Measurements from ENCODE around the gene NCSTN.
A peak's percentile ranks its signal among the peaks of the same experiment; 100 is the strongest.

NCSTN gene

DNA sequence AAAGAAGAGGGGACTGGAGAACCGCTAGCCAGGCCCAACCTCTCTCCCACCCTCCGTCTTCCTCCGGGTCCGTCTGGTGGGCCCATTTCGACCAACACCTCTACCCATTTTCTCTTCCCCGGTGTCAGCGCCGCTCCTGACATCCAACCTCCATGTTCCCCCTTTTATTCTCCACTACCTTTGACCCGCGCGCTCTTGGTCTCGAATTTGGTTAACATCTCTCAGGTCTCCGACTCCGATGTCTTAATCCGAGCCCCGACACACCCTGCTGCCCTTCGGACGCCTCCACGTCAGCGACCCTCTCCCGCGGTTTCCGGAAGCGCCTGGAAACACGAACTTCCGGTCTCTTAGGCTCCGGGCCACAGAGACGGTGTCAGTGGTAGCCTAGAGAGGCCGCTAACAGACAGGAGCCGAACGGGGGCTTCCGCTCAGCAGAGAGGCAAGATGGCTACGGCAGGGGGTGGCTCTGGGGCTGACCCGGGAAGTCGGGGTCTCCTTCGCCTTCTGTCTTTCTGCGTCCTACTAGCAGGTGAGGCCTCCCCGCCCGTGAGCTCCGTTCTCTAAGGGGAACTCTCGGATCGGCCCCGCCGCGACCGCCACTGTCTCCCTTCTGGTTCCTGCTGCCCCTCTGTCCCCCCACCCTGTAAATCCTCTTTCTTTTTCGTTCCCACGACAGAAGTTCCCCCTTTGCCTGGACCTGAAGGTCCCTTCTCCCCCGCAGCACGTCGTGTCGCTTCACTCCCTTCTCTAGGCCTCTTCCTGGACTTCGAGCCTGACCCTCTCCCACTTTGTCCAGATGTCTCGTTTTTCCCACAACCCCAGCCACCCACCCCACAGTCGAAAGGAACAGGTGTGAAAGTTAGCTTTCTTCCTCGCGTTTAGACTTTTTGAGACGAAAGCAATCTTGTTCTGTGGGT is at the start of gene NCSTN, which contains the start of gene COPA:
Gene NCSTN, plus strand, starts transcription at position 431 of the 917 bp plus-strand sequence. Its CDS starts 14 bp downstream, at position 445.
Gene COPA, minus strand, starts transcription at position 298 of the 917 bp plus-strand sequence. Its CDS starts 80 bp downstream, at position 218.
- peaks cover 20% of the 10 kb centered on the region for H3K36me3 ChIP-seq (ENCODE audit: control insufficient read depth, insufficient read depth, low read length)
- no peaks in the 10 kb centered on the region for H3K9me3 ChIP-seq (ENCODE audit: control insufficient read depth, insufficient read depth, low read length)
- peak within 1 kb of the TSS; percentile 90 for H3K4me3 ChIP-seq (ENCODE audit: low read depth, low read length)
- H3K27me3 ChIP-seq (ENCODE audit: control insufficient read depth, insufficient read depth, low read length): no peaks in the 10 kb centered on the region
- peaks cover 2% of the 10 kb centered on the region for H3K4me1 ChIP-seq (ENCODE audit: control insufficient read depth, insufficient read depth, low read length)
- peak within 1 kb of the TSS; percentile 98 for H3K9ac ChIP-seq (ENCODE audit: low read depth, low read length)

DNA sequence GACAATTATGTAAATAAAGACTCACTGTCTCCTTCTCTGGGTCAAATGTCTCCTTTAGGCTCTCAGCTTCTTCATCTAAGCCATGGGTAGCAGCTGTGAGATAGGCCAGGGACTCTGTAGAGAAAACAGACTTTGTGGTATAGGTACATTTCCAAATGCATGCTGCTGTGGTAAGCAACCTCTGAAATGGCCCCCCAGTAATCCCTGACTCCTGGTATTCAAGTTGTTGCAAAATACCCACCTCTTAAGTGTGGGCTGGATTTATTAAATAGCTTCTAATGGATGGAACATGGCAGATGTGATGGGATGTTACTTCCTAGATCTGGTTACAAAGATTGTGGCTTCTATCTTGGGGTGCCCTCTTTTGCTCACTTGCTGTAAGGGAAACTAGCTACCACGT is 47.1 kb upstream of the NCSTN start:
- no peak overlapping the region for H3K4me3 ChIP-seq (ENCODE audit: low read depth, low read length)
- H3K9ac ChIP-seq (ENCODE audit: low read depth, low read length): no peak overlapping the region
- H3K9me3 ChIP-seq (ENCODE audit: control insufficient read depth, insufficient read depth, low read length): no peaks in the 10 kb centered on the region
- H3K4me1 ChIP-seq (ENCODE audit: control insufficient read depth, insufficient read depth, low read length): no peaks in the 10 kb centered on the region
- peaks cover 69% of the 10 kb centered on the region for H3K36me3 ChIP-seq (ENCODE audit: control insufficient read depth, insufficient read depth, low read length)
- no peaks in the 10 kb centered on the region for H3K27me3 ChIP-seq (ENCODE audit: control insufficient read depth, insufficient read depth, low read length)

DNA sequence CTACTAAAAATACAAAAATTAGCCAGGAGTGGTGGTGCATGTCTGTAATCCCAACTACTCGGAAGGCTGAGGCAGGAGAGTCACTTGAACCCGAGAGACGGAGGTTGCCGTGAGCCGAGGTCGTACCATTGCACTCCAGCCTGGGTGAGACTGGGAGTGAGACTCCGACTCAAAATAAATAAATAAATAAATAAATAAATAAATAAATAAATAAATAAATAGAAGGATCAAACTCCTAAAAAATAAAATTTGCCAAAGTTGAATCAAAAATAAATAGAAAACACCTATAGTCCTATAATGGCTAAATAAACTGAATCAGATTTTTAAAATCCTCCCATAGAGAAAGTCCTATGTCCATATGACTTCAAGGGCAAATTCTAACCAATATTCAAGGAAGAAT is 43.0 kb upstream of the NCSTN start:
- no peak overlapping the region for H3K4me3 ChIP-seq (ENCODE audit: low read depth, low read length)
- no peaks in the 10 kb centered on the region for H3K9me3 ChIP-seq (ENCODE audit: control insufficient read depth, insufficient read depth, low read length)
- H3K27me3 ChIP-seq (ENCODE audit: control insufficient read depth, insufficient read depth, low read length): no peaks in the 10 kb centered on the region
- H3K36me3 ChIP-seq (ENCODE audit: control insufficient read depth, insufficient read depth, low read length): peaks cover 46% of the 10 kb centered on the region
- H3K9ac ChIP-seq (ENCODE audit: low read depth, low read length): no peak overlapping the region
- H3K4me1 ChIP-seq (ENCODE audit: control insufficient read depth, insufficient read depth, low read length): no peaks in the 10 kb centered on the region

DNA sequence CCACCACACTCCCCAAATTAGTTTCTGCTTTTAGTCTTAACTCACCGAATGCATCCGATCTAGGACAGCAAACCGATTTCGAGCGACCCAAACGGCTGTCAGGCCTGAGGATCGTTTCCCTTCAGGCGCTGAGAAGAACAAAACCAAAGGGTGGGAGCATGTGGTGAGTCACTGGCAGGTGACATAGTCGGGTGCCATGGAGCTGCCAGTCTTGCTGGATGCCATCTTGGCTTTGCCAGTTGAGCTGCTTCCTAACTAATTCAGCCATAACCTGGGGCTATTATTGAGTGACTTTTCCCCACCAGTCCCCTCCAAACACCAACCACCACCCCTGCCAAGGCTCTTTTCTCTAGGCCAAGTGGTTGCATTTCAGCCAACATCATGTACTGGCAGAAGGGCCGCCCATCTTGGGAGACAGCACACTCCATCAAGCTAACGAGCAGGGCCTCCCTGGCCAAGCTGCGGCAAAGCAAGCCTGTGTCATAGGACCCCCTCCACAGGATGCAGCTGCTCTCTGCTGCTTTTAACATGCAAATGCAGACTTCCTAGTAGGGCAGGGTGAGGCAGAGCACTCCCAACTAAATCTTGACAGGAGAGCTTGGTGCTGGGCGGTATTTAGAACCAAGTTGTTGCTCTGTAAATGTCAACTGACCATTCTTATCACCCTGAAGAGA is 35.9 kb upstream of the NCSTN start:
- Histone ChIP-seq H3K27me3 (ENCODE audit: control insufficient read depth, insufficient read depth, low read length) (no peaks in the 10 kb centered on the region), H3K4me1 (ENCODE audit: control insufficient read depth, insufficient read depth, low read length) (peaks cover 18% of the 10 kb centered on the region), H3K9me3 (ENCODE audit: control insufficient read depth, insufficient read depth, low read length) (no peaks in the 10 kb centered on the region), H3K4me3 (ENCODE audit: low read depth, low read length) (peak overlapping the region; percentile 5), H3K9ac (ENCODE audit: low read depth, low read length) (no peak overlapping the region), H3K36me3 (ENCODE audit: control insufficient read depth, insufficient read depth, low read length) (peaks cover 56% of the 10 kb centered on the region)

DNA sequence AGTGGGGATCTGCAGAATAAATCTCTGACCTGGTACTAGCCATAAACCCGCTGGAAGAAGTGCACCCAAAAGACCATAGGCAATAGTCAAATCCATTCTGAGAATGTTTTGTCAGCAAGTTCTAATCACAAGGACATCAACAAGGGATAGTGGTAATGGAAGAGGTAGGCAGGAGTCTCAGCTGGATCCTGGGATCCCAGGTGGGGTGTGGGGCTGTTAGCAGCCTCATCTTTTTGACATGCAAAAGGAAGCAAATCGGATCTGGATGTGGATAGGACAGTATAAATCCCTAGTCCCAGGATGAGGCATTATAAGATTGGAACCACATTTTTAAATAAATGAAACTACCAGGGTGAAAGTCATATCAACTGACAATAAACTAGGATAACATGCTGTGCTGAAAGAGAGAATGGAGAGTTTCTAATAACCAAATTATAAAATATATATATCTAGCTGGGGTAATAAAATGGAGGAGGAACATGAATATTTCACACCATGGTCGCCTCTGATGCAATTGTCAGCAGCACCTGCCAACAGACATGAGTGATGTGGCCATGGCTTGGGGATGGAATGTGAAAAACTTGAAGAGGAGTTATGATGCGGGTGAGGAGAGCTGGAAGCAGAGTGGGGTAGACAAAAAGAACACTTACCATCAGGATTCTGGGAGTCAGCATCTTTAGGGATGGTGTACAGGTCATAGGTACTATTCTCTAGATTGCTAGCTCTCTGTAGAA is 34.6 kb upstream of the NCSTN start:
- no peaks in the 10 kb centered on the region for H3K9me3 ChIP-seq (ENCODE audit: control insufficient read depth, insufficient read depth, low read length)
- H3K36me3 ChIP-seq (ENCODE audit: control insufficient read depth, insufficient read depth, low read length): peaks cover 65% of the 10 kb centered on the region
- H3K4me3 ChIP-seq (ENCODE audit: low read depth, low read length): no peak overlapping the region
- H3K9ac ChIP-seq (ENCODE audit: low read depth, low read length): no peak overlapping the region
- no peaks in the 10 kb centered on the region for H3K27me3 ChIP-seq (ENCODE audit: control insufficient read depth, insufficient read depth, low read length)
- peaks cover 18% of the 10 kb centered on the region for H3K4me1 ChIP-seq (ENCODE audit: control insufficient read depth, insufficient read depth, low read length)

DNA sequence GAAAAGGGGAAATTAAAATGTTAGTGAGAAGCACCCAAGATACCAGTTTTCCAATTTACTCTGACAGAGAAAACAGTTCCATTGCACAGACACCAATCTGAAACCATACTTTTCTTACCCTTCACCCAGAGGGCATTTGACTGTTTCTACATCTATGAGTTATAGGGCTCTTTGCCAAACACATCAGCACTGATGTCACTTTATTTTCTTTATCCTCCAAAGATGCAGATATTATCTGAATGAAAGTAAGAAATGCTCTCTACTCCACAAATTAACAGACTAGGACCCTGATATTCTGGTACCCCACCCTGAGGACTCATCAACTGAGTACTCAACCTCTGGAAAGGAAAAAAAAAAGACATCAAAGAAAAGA is 34.0 kb upstream of the NCSTN start:
- H3K4me3 ChIP-seq (ENCODE audit: low read depth, low read length): no peak overlapping the region
- peaks cover 18% of the 10 kb centered on the region for H3K4me1 ChIP-seq (ENCODE audit: control insufficient read depth, insufficient read depth, low read length)
- H3K9me3 ChIP-seq (ENCODE audit: control insufficient read depth, insufficient read depth, low read length): no peaks in the 10 kb centered on the region
- H3K9ac ChIP-seq (ENCODE audit: low read depth, low read length): no peak overlapping the region
- H3K27me3 ChIP-seq (ENCODE audit: control insufficient read depth, insufficient read depth, low read length): no peaks in the 10 kb centered on the region
- peaks cover 66% of the 10 kb centered on the region for H3K36me3 ChIP-seq (ENCODE audit: control insufficient read depth, insufficient read depth, low read length)

DNA sequence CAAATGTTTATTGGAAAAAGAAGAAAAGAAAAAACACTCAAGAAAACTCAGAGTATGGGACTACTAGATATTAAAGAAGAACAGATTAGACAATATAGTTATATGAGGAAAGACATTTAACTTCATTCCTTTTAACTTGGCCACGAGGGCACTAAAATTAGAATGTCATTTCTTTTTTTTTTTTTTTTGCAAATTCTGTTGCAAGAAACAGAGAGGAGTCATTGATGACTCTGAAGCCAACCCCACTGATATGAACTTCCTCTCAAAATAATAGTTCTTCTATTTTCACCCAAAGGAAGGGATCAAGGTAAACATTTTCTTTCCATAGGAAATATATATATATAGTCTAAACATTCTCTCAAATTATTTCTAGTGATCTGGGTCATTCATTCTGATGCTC is 33.6 kb upstream of the NCSTN start:
- Histone ChIP-seq H3K36me3 (ENCODE audit: control insufficient read depth, insufficient read depth, low read length) (peaks cover 64% of the 10 kb centered on the region), H3K9me3 (ENCODE audit: control insufficient read depth, insufficient read depth, low read length) (no peaks in the 10 kb centered on the region), H3K4me3 (ENCODE audit: low read depth, low read length) (no peak overlapping the region), H3K4me1 (ENCODE audit: control insufficient read depth, insufficient read depth, low read length) (peaks cover 18% of the 10 kb centered on the region), H3K9ac (ENCODE audit: low read depth, low read length) (no peak overlapping the region), H3K27me3 (ENCODE audit: control insufficient read depth, insufficient read depth, low read length) (no peaks in the 10 kb centered on the region)

DNA sequence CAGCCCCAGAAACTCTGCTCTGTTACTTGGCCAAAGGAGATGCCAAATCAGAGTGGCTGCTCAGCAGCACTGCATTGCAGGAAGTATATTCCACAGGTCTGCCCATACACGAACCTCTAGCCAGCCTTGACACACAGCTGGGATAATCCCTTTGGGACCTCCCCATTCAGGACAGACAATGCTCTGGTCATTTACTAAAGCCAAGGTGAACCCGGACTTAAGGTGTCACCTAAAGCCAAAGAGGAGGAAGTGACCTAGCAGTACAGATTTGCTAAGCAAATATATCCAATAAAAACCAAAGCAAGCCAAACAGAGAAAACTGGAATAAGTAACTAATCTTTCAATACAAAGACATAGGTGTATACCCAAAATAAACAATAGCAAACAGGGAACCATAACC is 27.8 kb upstream of the NCSTN start:
- no peaks in the 10 kb centered on the region for H3K27me3 ChIP-seq (ENCODE audit: control insufficient read depth, insufficient read depth, low read length)
- no peaks in the 10 kb centered on the region for H3K4me1 ChIP-seq (ENCODE audit: control insufficient read depth, insufficient read depth, low read length)
- no peaks in the 10 kb centered on the region for H3K9me3 ChIP-seq (ENCODE audit: control insufficient read depth, insufficient read depth, low read length)
- H3K4me3 ChIP-seq (ENCODE audit: low read depth, low read length): no peak overlapping the region
- H3K36me3 ChIP-seq (ENCODE audit: control insufficient read depth, insufficient read depth, low read length): peaks cover 43% of the 10 kb centered on the region
- no peak overlapping the region for H3K9ac ChIP-seq (ENCODE audit: low read depth, low read length)

DNA sequence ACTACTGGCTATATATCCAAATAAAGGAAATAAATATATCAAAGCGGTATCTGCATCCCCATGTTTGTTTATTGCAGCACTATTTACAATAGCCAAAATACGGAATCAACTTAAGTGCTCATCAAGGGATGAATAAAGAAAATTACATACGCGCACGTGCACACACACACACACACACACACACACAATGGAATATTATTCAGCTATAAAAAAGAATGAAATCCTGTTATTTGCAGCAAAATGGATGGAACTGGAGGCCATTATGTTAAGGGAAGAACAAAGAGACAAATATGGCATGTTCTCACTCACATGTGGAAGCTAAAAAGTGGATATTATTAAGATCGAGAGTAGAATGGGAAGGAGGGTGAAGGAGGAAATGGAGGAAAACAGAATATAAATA is 20.4 kb upstream of the NCSTN start:
- Histone ChIP-seq H3K4me3 (ENCODE audit: low read depth, low read length) (no peak overlapping the region), H3K9me3 (ENCODE audit: control insufficient read depth, insufficient read depth, low read length) (no peaks in the 10 kb centered on the region), H3K36me3 (ENCODE audit: control insufficient read depth, insufficient read depth, low read length) (peaks cover 11% of the 10 kb centered on the region), H3K27me3 (ENCODE audit: control insufficient read depth, insufficient read depth, low read length) (no peaks in the 10 kb centered on the region), H3K4me1 (ENCODE audit: control insufficient read depth, insufficient read depth, low read length) (no peaks in the 10 kb centered on the region), H3K9ac (ENCODE audit: low read depth, low read length) (no peak overlapping the region)

DNA sequence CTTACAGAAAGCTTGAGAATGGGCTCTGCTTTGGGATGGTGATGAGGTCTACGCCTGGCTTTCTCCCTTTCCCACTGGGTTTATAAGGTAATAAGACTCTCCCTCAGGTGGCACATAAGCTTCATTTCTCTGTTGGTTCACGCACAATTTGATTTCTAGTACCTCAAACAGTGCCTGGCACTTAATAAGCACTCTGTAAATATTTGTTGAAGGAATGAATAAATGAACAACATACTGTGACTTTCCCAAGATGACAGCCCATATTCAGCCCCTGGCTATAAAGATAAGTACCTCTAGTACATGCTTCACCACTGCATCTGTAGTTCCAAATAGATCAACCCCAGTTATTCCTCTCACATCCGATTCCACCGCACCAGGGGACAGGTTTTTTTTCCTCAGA is 17.9 kb upstream of the NCSTN start:
- no peak overlapping the region for H3K9ac ChIP-seq (ENCODE audit: low read depth, low read length)
- H3K27me3 ChIP-seq (ENCODE audit: control insufficient read depth, insufficient read depth, low read length): no peaks in the 10 kb centered on the region
- no peak overlapping the region for H3K4me3 ChIP-seq (ENCODE audit: low read depth, low read length)
- no peaks in the 10 kb centered on the region for H3K9me3 ChIP-seq (ENCODE audit: control insufficient read depth, insufficient read depth, low read length)
- no peaks in the 10 kb centered on the region for H3K4me1 ChIP-seq (ENCODE audit: control insufficient read depth, insufficient read depth, low read length)
- H3K36me3 ChIP-seq (ENCODE audit: control insufficient read depth, insufficient read depth, low read length): peaks cover 11% of the 10 kb centered on the region

DNA sequence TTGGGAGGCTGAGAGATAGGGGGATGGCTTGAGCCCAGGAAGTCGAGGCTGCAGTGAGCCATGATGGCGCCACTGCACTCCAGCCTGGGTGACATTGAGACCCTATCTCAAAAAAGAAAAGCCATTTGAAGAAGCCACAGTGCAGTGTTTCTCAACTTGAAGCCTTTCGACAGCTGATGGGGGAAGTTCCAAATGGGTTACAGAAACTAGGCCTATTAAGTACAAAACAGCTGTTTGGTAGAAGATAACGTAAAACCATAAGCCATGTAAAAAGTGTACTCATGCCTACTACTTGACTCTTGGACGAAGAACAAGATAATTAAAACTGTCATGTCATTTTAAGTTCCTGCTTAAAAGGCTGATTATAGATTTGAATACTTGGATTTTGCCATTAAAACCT is 16.8 kb upstream of the NCSTN start:
- no peak overlapping the region for H3K4me3 ChIP-seq (ENCODE audit: low read depth, low read length)
- no peaks in the 10 kb centered on the region for H3K4me1 ChIP-seq (ENCODE audit: control insufficient read depth, insufficient read depth, low read length)
- H3K36me3 ChIP-seq (ENCODE audit: control insufficient read depth, insufficient read depth, low read length): peaks cover 11% of the 10 kb centered on the region
- no peaks in the 10 kb centered on the region for H3K27me3 ChIP-seq (ENCODE audit: control insufficient read depth, insufficient read depth, low read length)
- H3K9ac ChIP-seq (ENCODE audit: low read depth, low read length): no peak overlapping the region
- no peaks in the 10 kb centered on the region for H3K9me3 ChIP-seq (ENCODE audit: control insufficient read depth, insufficient read depth, low read length)
